Vagina (tissue), 2 donors: Measurements from ENCODE around the gene AADAT.

Experiments
- CTCF ChIP-seq, 3 experiments: fragments of 450-650 bp in 2 of 3; fragments of 200-600 bp in 1 of 3; sonication (generic) in 1 of 3; IDR thresholded peaks; one replicate each; pipeline ENCODE4 v1.5.1; 2017 to 2019; ENCODE audit warnings: antibody characterized with exemption in 3 of 3, mild to moderate bottlenecking in 2 of 3, moderate library complexity in 2 of 3
- POLR2A ChIP-seq, 2 donors: fragments of 450-650 bp; IDR thresholded peaks; one replicate each; pipeline ENCODE4 v1.6.1; 2017; ENCODE audit warnings: antibody characterized with exemption in 2 of 2, mild to moderate bottlenecking in 2 of 2, moderate library complexity in 2 of 2

- TF ChIP-seq POLR2A (IDR thresholded peaks at IDR 0.05) (no peak), CTCF (IDR thresholded peaks at IDR 0.05) (no peak)
Observed at GRCh38 chr4:170040031-170040680, 49.6 kb downstream of the AADAT start.
